Effector memory CD4-positive, alpha-beta T cell (primary cell): ENCODE measurements around the gene CCDC195.

Experiments used
- DNase-seq, 3 donors: peaks; one replicate each; pipeline ENCODE4 v3.0.0-alpha.2; 2020
- H3K27ac ChIP-seq: 2 replicates; pipeline ENCODE4 v1.7.0; 2013; ENCODE audit warnings: mild to moderate bottlenecking, low read length, moderate library complexity; ENCODE audit not compliant: insufficient read depth, poor library complexity, severe bottlenecking
- H3K27me3 ChIP-seq: replicated peaks from 2 replicates; pipeline ENCODE4 v1.7.0; 2013; ENCODE audit warnings: mild to moderate bottlenecking, low read length; ENCODE audit not compliant: insufficient read depth, control insufficient read depth, poor library complexity, severe bottlenecking
- H3K36me3 ChIP-seq: 2 replicates; pipeline ENCODE4 v1.7.0; 2013; ENCODE audit warnings: mild to moderate bottlenecking, low read length, moderate library complexity; ENCODE audit not compliant: control insufficient read depth, insufficient read depth
- H3K4me1 ChIP-seq: 2 replicates; pipeline ENCODE4 v1.7.0; 2013; ENCODE audit warnings: low read length, mild to moderate bottlenecking; ENCODE audit not compliant: control insufficient read depth, insufficient read depth, poor library complexity, severe bottlenecking
- H3K4me3 ChIP-seq: 2 replicates; pipeline ENCODE4 v1.7.0; 2013; ENCODE audit warnings: low read length, low read depth, mild to moderate bottlenecking; ENCODE audit not compliant: insufficient read depth, poor library complexity, severe bottlenecking
- H3K9me3 ChIP-seq: 2 replicates; pipeline ENCODE4 v1.7.0; 2013; ENCODE audit warnings: mild to moderate bottlenecking, low read length, moderate library complexity; ENCODE audit not compliant: control insufficient read depth

The CCDC195 gene

GRCh38 chr2:224731665-224732064 lies 15.5 kb upstream of the CCDC195 start:
- Histone ChIP-seq H3K27ac (no peak overlapping the region), H3K36me3 (no peaks in the 10 kb centered on the region), H3K9me3 (peaks cover 5% of the 10 kb centered on the region), H3K27me3 (no peaks in the 10 kb centered on the region), H3K4me3 (no peak overlapping the region), H3K4me1 (no peaks in the 10 kb centered on the region)
- no peak for DNase-seq

- Histone ChIP-seq H3K36me3 (no peaks in the 10 kb centered on the region), H3K4me1 (no peaks in the 10 kb centered on the region), H3K4me3 (no peak overlapping the region), H3K27ac (no peak overlapping the region), H3K27me3 (no peaks in the 10 kb centered on the region), H3K9me3 (no peaks in the 10 kb centered on the region)
- no peak for DNase-seq
Measured at GRCh38 chr2:224729435-224729834, 13.3 kb upstream of the CCDC195 start.

- H3K4me3 ChIP-seq = no peak overlapping the region
- H3K4me1 ChIP-seq = no peaks in the 10 kb centered on the region
- no peaks in the 10 kb centered on the region for H3K27me3 ChIP-seq
- no peak for DNase-seq
- no peak overlapping the region for H3K27ac ChIP-seq
- H3K9me3 ChIP-seq = no peaks in the 10 kb centered on the region
- H3K36me3 ChIP-seq = no peaks in the 10 kb centered on the region
Measured at GRCh38 chr2:224724331-224724730, 8.2 kb upstream of the CCDC195 start.

- no peak for DNase-seq
- Histone ChIP-seq H3K27me3 (no peaks in the 10 kb centered on the region), H3K36me3 (no peaks in the 10 kb centered on the region), H3K27ac (no peak overlapping the region), H3K4me1 (no peaks in the 10 kb centered on the region), H3K9me3 (no peaks in the 10 kb centered on the region), H3K4me3 (no peak overlapping the region)
Measured at GRCh38 chr2:224723586-224724217, 7.5 kb upstream of the CCDC195 start.

- no peaks in the 10 kb centered on the region for H3K36me3 ChIP-seq
- H3K4me1 ChIP-seq = no peaks in the 10 kb centered on the region
- H3K27ac ChIP-seq = no peak overlapping the region
- H3K27me3 ChIP-seq = no peaks in the 10 kb centered on the region
- DNase-seq = no peak
- H3K4me3 ChIP-seq = no peak overlapping the region
- H3K9me3 ChIP-seq = no peaks in the 10 kb centered on the region
Measured at GRCh38 chr2:224722770-224723169, 6.6 kb upstream of the CCDC195 start.

GRCh38 chr2:224722250-224722649 lies 6.1 kb upstream of the CCDC195 start:
- H3K4me1 ChIP-seq = no peaks in the 10 kb centered on the region
- no peaks in the 10 kb centered on the region for H3K27me3 ChIP-seq
- H3K27ac ChIP-seq = no peak overlapping the region
- H3K4me3 ChIP-seq = no peak overlapping the region
- H3K36me3 ChIP-seq = no peaks in the 10 kb centered on the region
- DNase-seq = no peak
- H3K9me3 ChIP-seq = no peaks in the 10 kb centered on the region

GRCh38 chr2:224716921-224717320 lies 756 bp upstream of the CCDC195 start:
- Histone ChIP-seq H3K4me3 (no peak overlapping the region), H3K27ac (no peak overlapping the region), H3K36me3 (no peaks in the 10 kb centered on the region), H3K9me3 (no peaks in the 10 kb centered on the region), H3K4me1 (no peaks in the 10 kb centered on the region), H3K27me3 (no peaks in the 10 kb centered on the region)
- no peak for DNase-seq

GRCh38 chr2:224711859-224712665 lies 4.1 kb downstream of the CCDC195 start:
- no peak overlapping the region for H3K4me3 ChIP-seq
- no peaks in the 10 kb centered on the region for H3K9me3 ChIP-seq
- no peak for DNase-seq
- no peaks in the 10 kb centered on the region for H3K36me3 ChIP-seq
- no peaks in the 10 kb centered on the region for H3K4me1 ChIP-seq
- H3K27ac ChIP-seq = no peak overlapping the region
- no peaks in the 10 kb centered on the region for H3K27me3 ChIP-seq

GRCh38 chr2:224711381-224711780 lies 4.8 kb downstream of the CCDC195 start:
- H3K36me3 ChIP-seq = no peaks in the 10 kb centered on the region
- H3K27me3 ChIP-seq = no peaks in the 10 kb centered on the region
- no peak overlapping the region for H3K27ac ChIP-seq
- no peaks in the 10 kb centered on the region for H3K9me3 ChIP-seq
- H3K4me1 ChIP-seq = no peaks in the 10 kb centered on the region
- H3K4me3 ChIP-seq = no peak overlapping the region
- no peak for DNase-seq

- Histone ChIP-seq H3K27ac (no peak overlapping the region), H3K9me3 (no peaks in the 10 kb centered on the region), H3K36me3 (no peaks in the 10 kb centered on the region), H3K4me1 (no peaks in the 10 kb centered on the region), H3K27me3 (no peaks in the 10 kb centered on the region), H3K4me3 (no peak overlapping the region)
- DNase-seq = no peak
Measured at GRCh38 chr2:224709301-224709700, 6.9 kb downstream of the CCDC195 start.
